UCSD-AML1 (cell line): ENCODE measurements around the gene FOXL2.

ENCODE experiments used
- DNase-seq: peaks from one replicate; lab custom pipeline; 2025; ENCODE audit not compliant: unreplicated experiment; lab: John Stamatoyannopoulos, UW

FOXL2 gene

GRCh38 chr3:138946663-138947494, at the start of gene FOXL2, which contains the start of gene FOXL2NB:
TSS of gene FOXL2 (minus strand) at chr3:138947137. CDS start at chr3:138946722, 415 bp downstream.
TSS of gene FOXL2NB (plus strand) at chr3:138947217. CDS start at chr3:138947365, 148 bp downstream.
- DNase-seq: peak; percentile 31

GRCh38 chr3:138995706-138996105, 48.8 kb upstream of the FOXL2 start:
- no peak for DNase-seq

GRCh38 chr3:138987181-138987580, 40.2 kb upstream of the FOXL2 start:
- DNase-seq: no peak

- no peak for DNase-seq
Observed at GRCh38 chr3:138985932-138986331, 39.0 kb upstream of the FOXL2 start.

- DNase-seq: no peak
Observed at GRCh38 chr3:138984816-138985215, 37.9 kb upstream of the FOXL2 start.

GRCh38 chr3:138976047-138976446, 29.1 kb upstream of the FOXL2 start:
- no peak for DNase-seq

- DNase-seq: no peak
Observed at GRCh38 chr3:138975351-138975750, 28.4 kb upstream of the FOXL2 start.

GRCh38 chr3:138974462-138974861, 27.5 kb upstream of the FOXL2 start:
- DNase-seq: no peak

- DNase-seq: no peak
Observed at GRCh38 chr3:138972941-138973340, 26.0 kb upstream of the FOXL2 start.

GRCh38 chr3:138971766-138972320, 24.9 kb upstream of the FOXL2 start:
- DNase-seq: no peak

GRCh38 chr3:138964923-138965322, 18.0 kb upstream of the FOXL2 start:
- no peak for DNase-seq

GRCh38 chr3:138964264-138964663, 17.3 kb upstream of the FOXL2 start:
- no peak for DNase-seq

GRCh38 chr3:138962854-138963560, 16.1 kb upstream of the FOXL2 start:
- DNase-seq: no peak

- no peak for DNase-seq
Observed at GRCh38 chr3:138960417-138960852, 13.5 kb upstream of the FOXL2 start.

GRCh38 chr3:138950701-138951100, 3.8 kb upstream of the FOXL2 start:
- DNase-seq: no peak

GRCh38 chr3:138950006-138950644, 3.2 kb upstream of the FOXL2 start:
- DNase-seq: peak; percentile 38

- DNase-seq: no peak
Observed at GRCh38 chr3:138949445-138950005, 2.6 kb upstream of the FOXL2 start.

GRCh38 chr3:138949002-138949418, 2.1 kb upstream of the FOXL2 start:
- DNase-seq: no peak

GRCh38 chr3:138948371-138949001, 1.5 kb upstream of the FOXL2 start:
- no peak for DNase-seq

- DNase-seq: no peak
Observed at GRCh38 chr3:138947495-138948121, 671 bp upstream of the FOXL2 start.
